K562 (cell line): ENCODE measurements around the gene RXRB. TPM values are rescaled to one million over a fixed set of nuclear protein-coding genes. Genes with fewer than 3 reads are reported as not detected.

Experiments
- CGGBP1 ChIP-seq: fragments of 250-450 bp; sonication (Bioruptor Pico); IDR thresholded peaks from 2 replicates; pipeline ENCODE4 v1.9.0; 2021; ENCODE audit warnings: mild to moderate bottlenecking
- CTBP1 ChIP-seq: fragments of 450-650 bp; IDR thresholded peaks from 2 replicates; pipeline ENCODE4 v1.6.1; 2016; ENCODE audit warnings: borderline replicate concordance
- EP300 ChIP-seq: IDR thresholded peaks from 2 replicates; pipeline ENCODE4 v1.6.1; 2012; ENCODE audit warnings: low read length, improper control_type of control experiment
- GTF2B ChIP-seq: IDR thresholded peaks from 2 replicates; pipeline ENCODE4 v1.6.1; 2011; ENCODE audit not compliant: insufficient read length; ENCODE audit errors: extremely low read depth
- IRF9 ChIP-seq: fragments of 450-650 bp; IDR thresholded peaks from 2 replicates; pipeline ENCODE4 v1.6.1; 2016; ENCODE audit warnings: missing biosample characterization, missing genetic modification characterization
- KDM5B ChIP-seq: fragments of 200-600 bp; sonication (generic); IDR thresholded peaks from 2 replicates; pipeline ENCODE4 v1.6.1; 2012; ENCODE audit warnings: low read depth, mild to moderate bottlenecking, moderate library complexity, low read length, control low read depth, inconsistent platforms; ENCODE audit not compliant: insufficient replicate concordance
- LARP7 ChIP-seq: fragments of 450-650 bp; IDR thresholded peaks from 2 replicates; pipeline ENCODE4 v1.6.1; 2016
- MBD1 ChIP-seq: fragments of 250-450 bp; sonication (Bioruptor Pico); IDR thresholded peaks from 2 replicates; pipeline ENCODE4 v1.8.0; 2022; ENCODE audit warnings: inconsistent platforms
- MEF2D ChIP-seq: conservative IDR thresholded peaks from 2 replicates; pipeline ENCODE4 v1.6.1; 2016; ENCODE audit warnings: low read depth, missing genetic modification characterization, missing compliant biosample characterization
- MEIS2 ChIP-seq: fragments of 450-650 bp; IDR thresholded peaks from 2 replicates; pipeline ENCODE4 v1.6.1; 2014; ENCODE audit warnings: mild to moderate bottlenecking; ENCODE audit not compliant: partially characterized antibody
- MTF1 ChIP-seq: fragments of 250-450 bp; sonication (Bioruptor Pico); IDR thresholded peaks from 2 replicates; pipeline ENCODE4 v1.9.0; 2021; ENCODE audit warnings: moderate library complexity, mild to moderate bottlenecking, inconsistent platforms, borderline replicate concordance
- PHB2 ChIP-seq: fragments of 450-650 bp; IDR thresholded peaks from 2 replicates; pipeline ENCODE4 v1.6.1; 2017; ENCODE audit warnings: low read depth
- POLR2H ChIP-seq: IDR thresholded peaks from 2 replicates; pipeline ENCODE4 v1.6.1; 2016; ENCODE audit warnings: missing genetic modification characterization, low read depth, mild to moderate bottlenecking, control low read depth, missing compliant biosample characterization, moderate library complexity
- RFX7 ChIP-seq: fragments of 250-450 bp; sonication (Bioruptor Pico); IDR thresholded peaks from 2 replicates; pipeline ENCODE4 v1.5.1; 2021; ENCODE audit warnings: mild to moderate bottlenecking
- RHOXF2B ChIP-seq: fragments of 250-450 bp; sonication (Bioruptor Pico); conservative IDR thresholded peaks from 2 replicates; pipeline ENCODE4 v1.5.1; 2021
- SIN3A ChIP-seq, 2 experiments: fragments of 150-350 bp in 1 of 2; IDR thresholded peaks; 2 replicates each; pipeline ENCODE4 v1.6.1; 2011 to 2016; ENCODE audit warnings: borderline replicate concordance in 2 of 2, low read depth in 2 of 2, low read length in 2 of 2, mild to moderate bottlenecking in 2 of 2, moderate library complexity in 2 of 2; ENCODE audit not compliant: control insufficient read depth in 1 of 2
- SMARCA4 ChIP-seq: fragments of 450-650 bp; IDR thresholded peaks from 2 replicates; pipeline ENCODE4 v1.6.1; 2016
- SMARCB1 ChIP-seq: IDR thresholded peaks from 2 replicates; pipeline ENCODE4 v1.6.1; 2011; ENCODE audit warnings: improper control_type of control experiment, low read depth; ENCODE audit not compliant: insufficient read length
- SPI1 ChIP-seq: IDR thresholded peaks from 2 replicates; pipeline ENCODE4 v1.6.1; 2011; ENCODE audit warnings: low read depth, low read length, control low read depth, borderline replicate concordance
- TBP ChIP-seq: optimal IDR thresholded peaks from 2 replicates; pipeline ENCODE3; 2011; ENCODE audit warnings: low read depth, low read length, improper control_type of control experiment
- XRCC4 ChIP-seq: IDR thresholded peaks from one replicate; pipeline ENCODE4 v1.6.1; 2011; ENCODE audit not compliant: insufficient read depth, insufficient read length; ENCODE audit errors: extremely low read depth
- ZNF124 ChIP-seq: sonication (generic); formaldehyde crosslinking; IDR thresholded peaks from 2 replicates; pipeline ENCODE4 v1.8.1; 2022; ENCODE audit warnings: missing genetic modification reagents
- ZNF280B ChIP-seq: fragments of 250-450 bp; sonication (Bioruptor Pico); IDR thresholded peaks from 2 replicates; pipeline ENCODE4 v1.5.1; 2021; ENCODE audit warnings: mild to moderate bottlenecking
- polyA plus RNA-seq, 8 experiments: library from polyadenylated mRNA; depleted of rRNA in 4 of 8; stranded (reverse) in 5 of 8; unstranded in 3 of 8; fragments of >200 nt; fragmentation: Nextera tagmentation in 2 of 8; fragmentation: Illumina TruSeq in 1 of 8; extraction: Ambion mirVana in 2 of 8; extraction: Trizol in 1 of 8; gene quantifications; 2 replicates each; pipeline versions ENCODE4 v1.2.1 to v1.2.3, GENCODE V29; 2011 to 2014; ENCODE audit warnings: inconsistent platforms in 1 of 8, missing spikeins in 1 of 8
- total RNA-seq, 7 experiments: library from RNA; depleted of rRNA in 6 of 7; stranded (reverse); fragments of >200 nt in 6 of 7; fragmentation: Illumina TruSeq in 2 of 7; extraction: Trizol in 2 of 7; gene quantifications; 2 replicates each; pipeline versions ENCODE4 v1.2.1 to v1.2.3, GENCODE V29; 2011 to 2021; ENCODE audit warnings: low replicate concordance in 1 of 7

Gene RXRB
- total and polyA plus RNA-seq, 9 of the 15 experiments (the other 6 are each of a cell fraction or from before 2014, with no cell fraction given) = 0.76 to 35.5 (median 18.4) TPM

GRCh38 chr6:33208091-33208967 is 7.9 kb upstream of the RXRB start, which contains the start of gene RING1 (continued):
- TF ChIP-seq MEF2D (tag) = no peak
- TF ChIP-seq SMARCA4 = no peak
- TF ChIP-seq XRCC4 = no peak
- TF ChIP-seq RFX7 (CRISPR knock-in tag) = peak; percentile 53; the same call in 1 of the 2 replicates
- peak; percentile 86 for TF ChIP-seq KDM5B
- no peak for TF ChIP-seq IRF9 (tag)
- TF ChIP-seq MTF1 (CRISPR knock-in tag) = no peak
- peak; percentile 63 for TF ChIP-seq CGGBP1 (CRISPR knock-in tag)
- TF ChIP-seq MEIS2 = no peak
- no peak for TF ChIP-seq ZNF124 (CRISPR knock-in tag)
- no peak for TF ChIP-seq LARP7
- TF ChIP-seq ZNF280B (CRISPR knock-in tag) = no peak
- no peak for TF ChIP-seq GTF2B
- peak; percentile 88 for TF ChIP-seq TBP
- no peak for TF ChIP-seq SMARCB1
- TF ChIP-seq EP300 = no peak
- TF ChIP-seq CTBP1 = peak; percentile 54; the same call in 1 of the 2 replicates
- TF ChIP-seq SPI1 = no peak
- peak; percentile 85 to 95; a peak in 3 of 4 replicates for TF ChIP-seq SIN3A (IDR thresholded peaks at IDR 0.05; ENCODE audit: borderline replicate concordance in 2 of 2, control insufficient read depth in 1 of 2, low read depth in 2 of 2, low read length in 2 of 2)
- no peak for TF ChIP-seq MBD1 (CRISPR knock-in tag)
- no peak for TF ChIP-seq PHB2
- peak; percentile 69 for TF ChIP-seq POLR2H (tag)
- no peak for TF ChIP-seq RHOXF2B (CRISPR knock-in tag)
